ENCODE results near the gene KMT2B. TPM values are rescaled to one million over a fixed set of nuclear protein-coding genes. Genes with fewer than 3 reads are reported as not detected.

Gene KMT2B
- total and polyA plus RNA-seq, 2 of the 8 experiments (the other 6 are each of a cell fraction or from before 2014, with no cell fraction given) = 26.7 to 38.6 TPM

GRCh38 chr19:35733180-35734125 lies 15.7 kb downstream of the KMT2B start:
- no peak overlapping the region for H3K56ac ChIP-seq (replicated peaks; ENCODE audit: insufficient read length, low read depth, low read length)
- DNase-seq (ENCODE audit: low read depth in 1 of 2, low spot score in 2 of 2) (no peak), FAIRE-seq (no peak)
- H2BK20ac ChIP-seq (ENCODE audit: low read length) = no peak overlapping the region
- H2BK120ac ChIP-seq (replicated peaks; ENCODE audit: low read depth, low read length) = no peak overlapping the region
- no peak overlapping the region for H4K91ac ChIP-seq (replicated peaks; ENCODE audit: insufficient read length, low read length)
- POLR2A ChIA-PET (ENCODE audit: partially characterized antibody) = interaction anchor here (1.2 to 7.6 kb wide), 6 partner anchors 8 to 15 kb away, joined by 4 to 54 read pairs (median 5); partner anchors contain the start of genes LIN37, PSENEN and U2AF1L4
- H3K9ac ChIP-seq (replicated peaks in 1 of 4; ENCODE audit: extremely low read depth in 1 of 4, low read depth in 3 of 4, low read length in 3 of 4) = no peak overlapping the region
- H3K4me1 ChIP-seq (replicated peaks in 1 of 4; ENCODE audit: control insufficient read depth in 3 of 4, insufficient read depth in 4 of 4, low read length in 3 of 4) = no peaks in the 10 kb centered on the region
- peaks cover 19 to 63% (median 58%) of the 10 kb centered on the region in 4 experiments for H3K36me3 ChIP-seq (ENCODE audit: control insufficient read depth in 2 of 4, insufficient read depth in 4 of 4, low read length in 3 of 4)
- H3K27me3 ChIP-seq (replicated peaks in 1 of 4; ENCODE audit: control insufficient read depth in 3 of 4, extremely low read depth in 1 of 4, insufficient read depth in 3 of 4, low read length in 3 of 4) = no peaks in the 10 kb centered on the region
- no peaks in the 10 kb centered on the region for H3K79me2 ChIP-seq (ENCODE audit: control insufficient read depth in 1 of 2, insufficient read depth in 2 of 2, low read length in 2 of 2)
- H2BK12ac ChIP-seq (ENCODE audit: low read depth, low read length) = no peak overlapping the region
- 94% methylated on average over 17 of the region's 35 CpGs; no CpG with 5 or more reads in 1 of the 2 experiments for WGBS, 2 experiments (ENCODE audit: extremely low coverage in 1 of 2, insufficient coverage in 1 of 2, insufficient read length in 1 of 2, insufficient replicate concordance in 2 of 2, low coverage in 1 of 2, low lambda C conversion rate in 2 of 2, missing lambda C conversion rate in 1 of 2)
- H3K14ac ChIP-seq (ENCODE audit: insufficient read length) = no peak overlapping the region
- H2AFZ ChIP-seq (ENCODE audit: low read length) = no peak overlapping the region
- H4K20me1 ChIP-seq (replicated peaks in 1 of 2; ENCODE audit: control insufficient read depth in 1 of 2, insufficient read depth in 2 of 2, low read length in 2 of 2) = peaks cover 12 to 20% of the 10 kb centered on the region in 2 experiments
- H3K27ac ChIP-seq (ENCODE audit: low read depth, low read length) = no peak overlapping the region
- no peaks in the 10 kb centered on the region for H3K9me3 ChIP-seq (ENCODE audit: insufficient read depth in 2 of 2, low read depth in 1 of 2, low read length in 1 of 2)
- H3K4me3 ChIP-seq (ENCODE audit: extremely low read depth in 1 of 4, insufficient read depth in 2 of 4, low read depth in 3 of 4, low read length in 4 of 4) = no peak overlapping the region
- H2AK5ac ChIP-seq (ENCODE audit: low read depth, low read length) = no peak overlapping the region
- no peak overlapping the region for H3K23ac ChIP-seq (ENCODE audit: insufficient read length)
- CTCF ChIA-PET (ENCODE audit: partially characterized antibody) = interaction anchor here (0.8 to 8.9 kb wide), 3 partner anchors 9 to 85 kb away, joined by 3 to 80 read pairs (median 4); no protein-coding TSS in a partner anchor
- no peak overlapping the region for H2BK15ac ChIP-seq (ENCODE audit: low read length)
- no peak overlapping the region for H4K8ac ChIP-seq (ENCODE audit: extremely low read depth, insufficient read depth, low read length)
- H2BK5ac ChIP-seq (ENCODE audit: low read depth, low read length) = no peak overlapping the region
- H3K79me1 ChIP-seq (ENCODE audit: low read depth, low read length) = no peaks in the 10 kb centered on the region
- H3K23me2 ChIP-seq (ENCODE audit: low read depth, low read length) = no peaks in the 10 kb centered on the region
- no peak overlapping the region for H3K4ac ChIP-seq (replicated peaks; ENCODE audit: insufficient read length, low read depth, low read length)
- H4K5ac ChIP-seq (ENCODE audit: insufficient read length, low read depth, low read length) = no peak overlapping the region
- H3K4me2 ChIP-seq (ENCODE audit: insufficient read depth in 1 of 2, low read depth in 2 of 2, low read length in 2 of 2) = no peak overlapping the region
- H3K18ac ChIP-seq (ENCODE audit: extremely low read depth, low read length) = no peak overlapping the region
- TF ChIP-seq RAD21 (IDR thresholded peaks at IDR 0.05 in 1 of 2, conservative IDR thresholded peaks at IDR 0.05 in 1 of 2; ENCODE audit: low read depth in 2 of 2, low read length in 2 of 2) (no peak), SAP30 (IDR thresholded peaks at IDR 0.05; ENCODE audit: insufficient read depth, insufficient replicate concordance, low read length) (no peak), E2F6 (IDR thresholded peaks at IDR 0.05) (no peak), SP4 (IDR thresholded peaks at IDR 0.05; ENCODE audit: low read length) (no peak), EZH2 (IDR thresholded peaks at IDR 0.05; ENCODE audit: low read depth, low read length, severe bottlenecking) (no peak)
- TF ChIP-seq, protein P1, sequence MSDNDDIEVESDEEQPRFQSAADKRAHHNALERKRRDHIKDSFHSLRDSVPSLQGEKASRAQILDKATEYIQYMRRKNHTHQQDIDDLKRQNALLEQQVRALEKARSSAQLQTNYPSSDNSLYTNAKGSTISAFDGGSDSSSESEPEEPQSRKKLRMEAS (IDR thresholded peaks at IDR 0.05) = no peak

All from H1 (cell line).